RWPE1 (cell line): ENCODE measurements around the gene CPT2.
"Not testable (repeated sequence)": the region's sequence is repeated elsewhere in the genome, so short reads cannot be mapped to it uniquely, and the experiment has no call there.

ENCODE experiments used
- CTCF ChIA-PET: fragments of 350-600 bp; sonication (Branson Sonifier 250); formaldehyde crosslinking; extraction: SDS; loops from one replicate; lab custom pipeline; 2021; lab: Yijun Ruan, JAX
- POLR2A ChIA-PET: fragments of 400-600 bp; formaldehyde crosslinking; extraction: SDS; loops from one replicate; lab custom pipeline; 2020; ENCODE audit warnings: antibody characterized with exemption; ENCODE audit not compliant: low non-redundant PET; lab: Yijun Ruan, JAX
- DNase-seq: peaks from one replicate; pipeline ENCODE4 v3.0.0; 2012; ENCODE audit warnings: low spot score
- H3K27ac ChIP-seq: fragments of 450-650 bp; 2 replicates; pipeline ENCODE4 v1.5.1; 2017
- TF ChIP-seq, protein P1 (sequence below): fragments of 450-650 bp; conservative IDR thresholded peaks from 2 replicates; pipeline ENCODE4 v1.5.1; 2017; ENCODE audit warnings: low read depth, mild to moderate bottlenecking

Gene CPT2

DNA sequence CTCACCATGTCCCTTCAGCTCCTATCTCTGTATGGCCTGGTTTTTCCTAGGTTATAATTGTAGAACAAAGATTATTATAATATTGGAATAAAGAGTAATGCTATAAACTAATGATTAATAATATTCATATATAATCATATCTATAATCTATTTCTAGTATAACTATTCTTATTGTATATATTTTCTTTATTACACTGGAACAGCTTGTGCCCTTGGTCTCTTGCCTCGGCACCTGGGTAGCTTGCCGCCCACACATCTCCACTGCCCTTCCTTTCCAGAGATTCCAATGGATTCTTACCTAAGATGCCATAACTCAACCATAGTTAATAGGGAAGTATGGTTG is 10.7 kb upstream of the CPT2 start:
- H3K27ac ChIP-seq, POLR2A ChIA-PET, DNase-seq: not testable (repeated sequence)
- TF ChIP-seq, protein P1, sequence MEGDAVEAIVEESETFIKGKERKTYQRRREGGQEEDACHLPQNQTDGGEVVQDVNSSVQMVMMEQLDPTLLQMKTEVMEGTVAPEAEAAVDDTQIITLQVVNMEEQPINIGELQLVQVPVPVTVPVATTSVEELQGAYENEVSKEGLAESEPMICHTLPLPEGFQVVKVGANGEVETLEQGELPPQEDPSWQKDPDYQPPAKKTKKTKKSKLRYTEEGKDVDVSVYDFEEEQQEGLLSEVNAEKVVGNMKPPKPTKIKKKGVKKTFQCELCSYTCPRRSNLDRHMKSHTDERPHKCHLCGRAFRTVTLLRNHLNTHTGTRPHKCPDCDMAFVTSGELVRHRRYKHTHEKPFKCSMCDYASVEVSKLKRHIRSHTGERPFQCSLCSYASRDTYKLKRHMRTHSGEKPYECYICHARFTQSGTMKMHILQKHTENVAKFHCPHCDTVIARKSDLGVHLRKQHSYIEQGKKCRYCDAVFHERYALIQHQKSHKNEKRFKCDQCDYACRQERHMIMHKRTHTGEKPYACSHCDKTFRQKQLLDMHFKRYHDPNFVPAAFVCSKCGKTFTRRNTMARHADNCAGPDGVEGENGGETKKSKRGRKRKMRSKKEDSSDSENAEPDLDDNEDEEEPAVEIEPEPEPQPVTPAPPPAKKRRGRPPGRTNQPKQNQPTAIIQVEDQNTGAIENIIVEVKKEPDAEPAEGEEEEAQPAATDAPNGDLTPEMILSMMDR: peak; percentile 36; the same call in 1 of the 2 replicates
- CTCF ChIA-PET: interaction anchor here (0.6 to 1.6 kb wide), 9 partner anchors 9 to 776 kb away, joined by 3 to 5 read pairs (median 3); no protein-coding TSS in a partner anchor

DNA sequence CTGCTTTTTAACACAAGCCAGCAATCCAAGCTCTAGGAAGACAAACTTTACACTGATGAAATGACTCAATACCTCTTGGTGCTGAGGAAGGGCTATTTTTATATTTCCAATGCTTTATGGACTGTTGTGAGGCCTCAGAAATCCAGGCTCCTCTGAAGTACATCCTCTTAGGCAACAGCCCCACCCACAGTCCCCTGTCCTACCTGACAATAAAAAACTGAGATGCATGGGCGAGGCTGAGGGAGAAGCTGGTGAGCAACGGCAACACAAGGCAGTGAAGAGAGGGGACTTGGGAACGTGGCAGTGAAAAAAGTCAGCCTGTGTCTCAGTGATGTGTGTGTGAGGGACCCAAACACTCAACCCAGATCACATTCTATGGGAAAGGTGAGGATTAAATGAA is 10.1 kb upstream of the CPT2 start:
- no peak overlapping the region for H3K27ac ChIP-seq
- ChIA-PET CTCF (interaction anchor here (0.6 to 1.6 kb wide), 5 partner anchors 8 to 776 kb away, joined by 3 to 5 read pairs (median 4); no protein-coding TSS in a partner anchor), POLR2A (no interaction called here)
- DNase-seq: no peak
- TF ChIP-seq, protein P1: no peak

DNA sequence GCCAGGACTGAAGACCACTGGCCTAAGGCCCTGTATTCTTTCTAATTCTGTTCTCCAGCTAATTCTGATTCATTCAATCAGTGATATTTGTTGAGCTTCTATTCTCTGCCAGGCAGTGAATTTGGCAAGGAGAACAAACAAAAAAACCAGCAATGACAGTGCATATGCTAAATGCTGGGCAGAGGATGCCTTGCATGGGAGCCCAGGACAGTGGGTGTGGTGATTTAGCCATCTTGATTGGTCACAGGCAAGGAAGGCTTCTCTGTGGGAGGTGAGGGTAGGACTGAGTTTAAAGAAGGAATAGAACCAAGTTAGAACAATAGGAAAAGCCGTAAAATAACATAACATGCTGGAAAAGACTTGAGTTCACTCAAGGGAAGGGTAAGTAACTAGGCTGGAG is 9.2 kb upstream of the CPT2 start:
- no peak overlapping the region for H3K27ac ChIP-seq
- ChIA-PET CTCF (interaction anchor here (0.7 to 0.8 kb wide), 2 partner anchors 9 to 14 kb away, joined by 4 read pairs; partner anchors contain the start of gene CPT2), POLR2A (no interaction called here)
- DNase-seq: no peak
- TF ChIP-seq, protein P1: no peak

DNA sequence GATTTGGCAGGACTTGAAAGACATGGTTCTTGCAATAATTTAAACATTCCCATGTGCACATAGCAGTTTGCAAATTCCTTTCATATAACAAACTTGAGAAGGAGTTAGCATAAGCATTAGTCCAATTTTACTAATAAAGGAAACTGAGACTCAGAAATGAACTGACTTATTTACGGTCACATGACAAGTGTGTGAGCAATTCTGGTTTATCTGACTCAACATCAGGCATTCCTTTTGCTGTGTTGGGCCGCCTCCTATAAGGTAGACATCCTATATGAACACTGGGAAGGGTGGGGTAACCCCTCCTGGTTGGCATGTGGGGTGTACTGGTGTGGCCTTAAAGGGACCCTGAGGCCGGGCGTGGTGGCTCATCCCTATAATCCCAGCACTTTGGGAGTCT is 8.5 kb upstream of the CPT2 start:
- peak; percentile 47 for DNase-seq
- POLR2A ChIA-PET: no interaction called here
- CTCF ChIA-PET: no interaction called here
- TF ChIP-seq, protein P1: no peak
- H3K27ac ChIP-seq: no peak overlapping the region

DNA sequence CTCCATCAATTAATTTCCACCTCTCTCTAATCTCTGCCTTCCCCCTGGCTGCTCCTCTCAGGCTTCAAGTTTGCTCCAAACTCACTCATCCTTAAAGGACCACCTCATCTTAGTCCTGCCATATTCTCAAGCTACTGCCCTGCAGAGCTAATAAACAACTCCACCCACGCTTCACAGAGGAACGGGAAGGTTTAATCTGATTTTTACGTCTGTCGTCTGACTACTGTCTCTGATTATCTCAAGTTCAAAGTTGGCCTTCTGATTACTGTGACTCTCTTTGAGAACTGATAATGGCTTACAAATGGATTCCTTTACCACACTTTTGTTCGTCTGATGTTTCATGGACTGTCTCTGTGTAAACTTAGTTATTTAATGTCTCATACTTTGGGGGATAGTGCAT is 7.6 kb upstream of the CPT2 start:
- no peak for DNase-seq
- TF ChIP-seq, protein P1: no peak
- ChIA-PET CTCF (no interaction called here), POLR2A (no interaction called here)
- no peak overlapping the region for H3K27ac ChIP-seq

DNA sequence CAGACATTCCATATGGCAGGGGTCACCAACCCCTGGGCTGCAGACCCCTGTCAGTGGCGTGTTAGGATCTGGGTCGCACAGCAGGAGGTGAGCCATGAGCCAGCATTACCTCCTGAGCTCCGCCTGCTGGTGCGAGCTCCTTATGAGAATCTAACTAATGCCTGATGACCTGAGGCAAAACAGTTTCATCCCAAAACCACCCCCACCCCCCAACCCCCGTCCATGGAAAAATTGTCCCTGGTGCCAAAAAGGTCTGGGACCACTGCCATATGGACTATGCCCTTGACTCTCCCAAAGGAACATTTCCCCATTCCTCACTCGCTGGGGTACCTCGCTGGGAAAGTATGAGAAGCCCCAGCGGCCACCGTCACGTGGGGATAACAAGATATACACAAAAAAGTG is 6.4 kb upstream of the CPT2 start:
- CTCF ChIA-PET: interaction anchor here (0.6 kb wide), 1 partner anchor 379 kb away, joined by 3 read pairs; no protein-coding TSS in a partner anchor
- no peak for DNase-seq
- POLR2A ChIA-PET: no interaction called here
- TF ChIP-seq, protein P1: no peak
- no peak overlapping the region for H3K27ac ChIP-seq
